ENCODE data around the gene OR1J1.

The OR1J1 gene

GRCh38 chr9:122445155-122445749 lies 32.5 kb downstream of the OR1J1 start:
- no peak for DNase-seq (ENCODE audit: low read depth in 2 of 3, low spot score in 2 of 3)

DNA sequence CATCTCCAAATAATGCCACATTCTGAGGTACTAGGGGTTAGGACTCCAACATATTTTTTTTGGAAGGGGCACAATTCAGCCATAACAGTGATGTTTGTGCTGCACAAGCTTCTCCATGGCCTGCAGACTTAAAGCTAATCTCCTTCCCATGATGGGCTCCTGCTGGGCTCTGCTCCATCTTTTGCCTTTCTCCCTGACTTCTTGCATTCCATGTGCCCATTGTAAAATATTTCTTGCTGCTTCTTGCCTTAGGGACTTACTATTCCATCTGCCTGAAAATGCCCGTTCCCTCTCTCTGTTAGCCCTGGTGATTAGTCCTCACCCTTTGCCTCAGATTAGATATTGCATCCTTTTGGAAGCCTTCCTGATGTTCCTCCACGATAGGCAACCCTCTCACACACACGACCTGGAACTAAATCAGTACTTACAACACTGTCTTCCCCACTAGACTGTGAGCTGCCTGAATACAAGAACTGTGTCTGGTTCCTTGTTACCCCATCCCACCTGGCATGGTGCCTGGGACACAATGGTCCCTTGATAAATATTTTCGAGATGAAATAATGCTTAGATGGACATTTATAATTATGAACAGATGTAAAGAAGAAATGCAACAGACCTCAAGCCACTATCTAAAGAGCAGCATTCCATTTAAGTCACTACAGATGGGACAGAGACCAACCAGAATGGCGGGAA lies 33.5 kb downstream of the OR1J1 start:
- no peak for DNase-seq (ENCODE audit: low read depth in 2 of 3, low spot score in 2 of 3)

DNA sequence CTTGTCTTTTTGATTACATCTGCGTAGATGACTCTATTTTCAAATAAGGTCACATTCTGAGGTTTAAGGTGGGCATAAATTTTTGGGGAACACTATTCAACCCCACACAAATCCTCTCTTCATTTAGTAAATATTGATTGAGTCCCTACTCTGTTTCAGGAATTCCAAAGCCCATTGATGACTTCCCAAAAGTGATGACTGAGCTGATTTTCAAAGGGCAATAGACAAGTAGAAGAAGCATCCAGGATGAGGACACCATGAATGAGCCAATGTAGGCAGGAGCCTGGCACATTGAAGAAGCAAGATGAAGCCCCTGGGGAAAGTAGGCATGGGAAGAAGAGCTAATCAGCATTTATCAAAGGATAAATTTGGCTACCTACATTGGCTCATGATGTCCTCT lies 35.2 kb downstream of the OR1J1 start:
- DNase-seq (ENCODE audit: low read depth in 2 of 3, low spot score in 2 of 3), result no peak
